ENCODE measurements around the gene ZNF891. TPM values are rescaled to one million over a fixed set of nuclear protein-coding genes. Genes with fewer than 3 reads are reported as not detected.
A peak's percentile ranks its signal among the peaks of the same experiment; 100 is the strongest.

Gene ZNF891
- total and polyA plus RNA-seq, 2 of the 13 experiments (the other 11 are each of a cell fraction or from before 2014, with no cell fraction given), result 1.3 to 2.1 TPM

DNA sequence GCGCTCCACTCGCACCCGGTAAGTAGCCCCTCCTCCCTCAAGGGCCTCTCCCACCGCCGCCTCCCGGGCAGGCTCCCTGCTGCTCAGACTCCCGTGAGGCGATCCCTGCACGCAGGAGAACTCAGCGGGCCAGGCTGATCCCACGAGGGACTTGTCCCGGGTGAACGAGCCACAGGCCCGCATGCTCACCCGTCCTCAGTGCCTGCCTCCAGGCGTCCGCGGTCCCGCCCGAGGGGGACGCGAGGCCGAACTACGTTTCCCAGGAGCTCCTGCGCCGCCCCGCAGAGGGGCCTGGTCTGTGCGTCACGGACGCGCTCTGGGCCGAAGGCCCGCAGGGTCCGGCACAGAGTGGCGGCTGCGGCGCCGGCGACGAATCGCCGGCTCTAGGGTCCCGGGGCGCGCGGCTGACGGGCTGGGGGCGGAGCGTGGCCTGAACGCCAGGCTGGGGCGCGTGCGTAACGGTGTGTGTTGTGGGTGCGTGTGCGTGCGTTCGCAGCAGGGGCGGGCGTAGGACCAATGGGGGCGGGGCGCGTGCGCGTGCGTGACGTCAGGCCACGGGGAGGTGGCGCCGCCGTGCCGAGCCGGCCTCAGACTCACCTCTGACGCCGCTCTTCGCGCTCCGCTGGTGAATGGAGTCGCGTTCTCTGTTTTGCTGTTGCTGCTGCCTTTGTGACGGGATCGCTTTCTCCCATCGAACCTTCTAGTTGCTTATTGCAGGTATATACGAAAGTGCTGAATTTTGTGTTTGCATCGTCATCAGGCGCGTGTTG, at the start of gene ZNF891, which contains the start of gene ZNF10 (continued):
- TF ChIP-seq, protein P1, sequence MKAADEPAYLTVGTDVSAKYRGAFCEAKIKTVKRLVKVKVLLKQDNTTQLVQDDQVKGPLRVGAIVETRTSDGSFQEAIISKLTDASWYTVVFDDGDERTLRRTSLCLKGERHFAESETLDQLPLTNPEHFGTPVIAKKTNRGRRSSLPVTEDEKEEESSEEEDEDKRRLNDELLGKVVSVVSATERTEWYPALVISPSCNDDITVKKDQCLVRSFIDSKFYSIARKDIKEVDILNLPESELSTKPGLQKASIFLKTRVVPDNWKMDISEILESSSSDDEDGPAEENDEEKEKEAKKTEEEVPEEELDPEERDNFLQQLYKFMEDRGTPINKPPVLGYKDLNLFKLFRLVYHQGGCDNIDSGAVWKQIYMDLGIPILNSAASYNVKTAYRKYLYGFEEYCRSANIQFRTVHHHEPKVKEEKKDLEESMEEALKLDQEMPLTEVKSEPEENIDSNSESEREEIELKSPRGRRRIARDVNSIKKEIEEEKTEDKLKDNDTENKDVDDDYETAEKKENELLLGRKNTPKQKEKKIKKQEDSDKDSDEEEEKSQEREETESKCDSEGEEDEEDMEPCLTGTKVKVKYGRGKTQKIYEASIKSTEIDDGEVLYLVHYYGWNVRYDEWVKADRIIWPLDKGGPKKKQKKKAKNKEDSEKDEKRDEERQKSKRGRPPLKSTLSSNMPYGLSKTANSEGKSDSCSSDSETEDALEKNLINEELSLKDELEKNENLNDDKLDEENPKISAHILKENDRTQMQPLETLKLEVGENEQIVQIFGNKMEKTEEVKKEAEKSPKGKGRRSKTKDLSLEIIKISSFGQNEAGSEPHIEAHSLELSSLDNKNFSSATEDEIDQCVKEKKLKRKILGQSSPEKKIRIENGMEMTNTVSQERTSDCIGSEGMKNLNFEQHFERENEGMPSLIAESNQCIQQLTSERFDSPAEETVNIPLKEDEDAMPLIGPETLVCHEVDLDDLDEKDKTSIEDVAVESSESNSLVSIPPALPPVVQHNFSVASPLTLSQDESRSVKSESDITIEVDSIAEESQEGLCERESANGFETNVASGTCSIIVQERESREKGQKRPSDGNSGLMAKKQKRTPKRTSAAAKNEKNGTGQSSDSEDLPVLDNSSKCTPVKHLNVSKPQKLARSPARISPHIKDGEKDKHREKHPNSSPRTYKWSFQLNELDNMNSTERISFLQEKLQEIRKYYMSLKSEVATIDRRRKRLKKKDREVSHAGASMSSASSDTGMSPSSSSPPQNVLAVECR (CRISPR knock-in tag; IDR thresholded peaks at IDR 0.05; ENCODE audit: borderline replicate concordance), result peak; percentile 91; the same call in 1 of the 2 replicates
- no peak for TF ChIP-seq BRCA1 (CRISPR knock-in tag; IDR thresholded peaks at IDR 0.05)
- TF ChIP-seq ZNF550 (CRISPR knock-in tag; IDR thresholded peaks at IDR 0.05; ENCODE audit: borderline replicate concordance), result no peak
- TF ChIP-seq, protein P2, sequence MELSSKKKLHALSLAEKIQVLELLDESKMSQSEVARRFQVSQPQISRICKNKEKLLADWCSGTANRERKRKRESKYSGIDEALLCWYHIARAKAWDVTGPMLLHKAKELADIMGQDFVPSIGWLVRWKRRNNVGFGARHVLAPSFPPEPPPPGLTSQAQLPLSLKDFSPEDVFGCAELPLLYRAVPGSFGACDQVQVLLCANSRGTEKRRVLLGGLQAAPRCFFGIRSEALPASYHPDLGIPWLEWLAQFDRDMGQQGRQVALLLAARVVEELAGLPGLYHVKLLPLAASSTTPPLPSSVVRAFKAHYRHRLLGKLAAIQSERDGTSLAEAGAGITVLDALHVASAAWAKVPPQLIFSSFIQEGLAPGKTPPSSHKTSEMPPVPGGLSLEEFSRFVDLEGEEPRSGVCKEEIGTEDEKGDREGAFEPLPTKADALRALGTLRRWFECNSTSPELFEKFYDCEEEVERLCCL (CRISPR knock-in tag; IDR thresholded peaks at IDR 0.05; ENCODE audit: borderline replicate concordance), result no peak
- no peak for TF ChIP-seq TEAD2 (CRISPR knock-in tag; IDR thresholded peaks at IDR 0.05)
- TF ChIP-seq GTF2F1 (IDR thresholded peaks at IDR 0.05; ENCODE audit: low read length), result 0 out of 2 replicates have a peak, but pooled peaks have one; percentile 42
- TF ChIP-seq NBN (conservative IDR thresholded peaks at IDR 0.05), result no peak
- TF ChIP-seq NRL (CRISPR knock-in tag; IDR thresholded peaks at IDR 0.05; ENCODE audit: borderline replicate concordance), result peak; percentile 57
- no peak for TF ChIP-seq HMGA1 (CRISPR knock-in tag; conservative IDR thresholded peaks at IDR 0.05)
- no peak for TF ChIP-seq ZNF75D (CRISPR knock-in tag; IDR thresholded peaks at IDR 0.05; ENCODE audit: borderline replicate concordance)
- peak; percentile 47; the same call in 1 of the 2 replicates for TF ChIP-seq NKX3-1 (CRISPR knock-in tag; IDR thresholded peaks at IDR 0.05)
- TF ChIP-seq ZNF709 (CRISPR knock-in tag; IDR thresholded peaks at IDR 0.05), result peak; percentile 95
- TF ChIP-seq ZNF543 (CRISPR knock-in tag; IDR thresholded peaks at IDR 0.05), result no peak; the same call in 1 of the 2 replicates
- TF ChIP-seq ZBTB20 (CRISPR knock-in tag; IDR thresholded peaks at IDR 0.05; ENCODE audit: borderline replicate concordance, low read depth), result 0 out of 2 replicates have a peak, but pooled peaks have one; percentile 54
- peak; percentile 74 for TF ChIP-seq PHF21A (CRISPR knock-in tag; IDR thresholded peaks at IDR 0.05)
- TF ChIP-seq PCBP1 (IDR thresholded peaks at IDR 0.05; ENCODE audit: borderline replicate concordance, low read depth, low read length), result 0 out of 2 replicates have a peak, but pooled peaks have one; percentile 40
- TF ChIP-seq SAP130 (CRISPR knock-in tag; IDR thresholded peaks at IDR 0.05; ENCODE audit: low read depth), result peak; percentile 89
- TF ChIP-seq ZSCAN12 (CRISPR knock-in tag; IDR thresholded peaks at IDR 0.05), result peak; percentile 80; the same call in 1 of the 2 replicates
- TF ChIP-seq, protein P3, sequence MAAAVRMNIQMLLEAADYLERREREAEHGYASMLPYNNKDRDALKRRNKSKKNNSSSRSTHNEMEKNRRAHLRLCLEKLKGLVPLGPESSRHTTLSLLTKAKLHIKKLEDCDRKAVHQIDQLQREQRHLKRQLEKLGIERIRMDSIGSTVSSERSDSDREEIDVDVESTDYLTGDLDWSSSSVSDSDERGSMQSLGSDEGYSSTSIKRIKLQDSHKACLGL (CRISPR knock-in tag; IDR thresholded peaks at IDR 0.05), result peak; percentile 76
- TF ChIP-seq HOXA7 (CRISPR knock-in tag; IDR thresholded peaks at IDR 0.05), result no peak
- TF ChIP-seq HOXA5 (CRISPR knock-in tag; IDR thresholded peaks at IDR 0.05), result peak; percentile 66; the same call in 1 of the 2 replicates
- peak; percentile 85 for TF ChIP-seq ZNF883 (CRISPR knock-in tag; IDR thresholded peaks at IDR 0.05; ENCODE audit: not compliant biosample characterization)
- TF ChIP-seq FOXJ3 (CRISPR knock-in tag; IDR thresholded peaks at IDR 0.05; ENCODE audit: borderline replicate concordance), result no peak

Measured in HepG2 (cell line).